ENCODE data around the gene SSNA1.

- TF ChIP-seq GABPA (tag; conservative IDR thresholded peaks at IDR 0.05; ENCODE audit: low read depth) (no peak), NR2C1 (IDR thresholded peaks at IDR 0.05) (no peak), NR2C1 (tag; IDR thresholded peaks at IDR 0.05) (no peak), POLR2A (conservative IDR thresholded peaks at IDR 0.05) (no peak), ATF1 (CRISPR knock-in tag; IDR thresholded peaks at IDR 0.05) (no peak), ATF1 (tag; IDR thresholded peaks at IDR 0.05) (no peak), LARP7 (IDR thresholded peaks at IDR 0.05) (no peak), ZNF830 (CRISPR knock-in tag; IDR thresholded peaks at IDR 0.05) (no peak), TFAP4 (CRISPR knock-in tag; IDR thresholded peaks at IDR 0.05; ENCODE audit: borderline replicate concordance) (no peak), EP300 (IDR thresholded peaks at IDR 0.05; ENCODE audit: low read length) (no peak), ZNF121 (CRISPR knock-in tag; conservative IDR thresholded peaks at IDR 0.05) (no peak), MAZ (CRISPR knock-in tag; conservative IDR thresholded peaks at IDR 0.05 in 1 of 2, IDR thresholded peaks at IDR 0.05 in 1 of 2) (no peak), ZBTB1 (CRISPR knock-in tag; IDR thresholded peaks at IDR 0.05; ENCODE audit: borderline replicate concordance, low read depth) (no peak)
These were observed 32.6 kb downstream of the SSNA1 start for GRCh38 chr9:137221095-137221505.
